T-helper 9 cell (primary cell): Measurements from ENCODE around the gene TTLL9.
"Not testable (repeated sequence)": the region's sequence is repeated elsewhere in the genome, so short reads cannot be mapped to it uniquely, and the experiment has no call there.

Experiments
- DNase-seq: peaks from one replicate; pipeline ENCODE4 v3.0.0-alpha.2; 2020
- total RNA-seq, 2 donors: gene quantifications; one replicate each; lab custom pipeline; 2026; lab: John Stamatoyannopoulos, UW

The TTLL9 gene
- 0 to 0.14 reads per million in 2 donors for total RNA-seq

GRCh38 chr20:31869942-31870725 lies at the start of gene TTLL9, which contains the start of gene DUSP15:
Gene TTLL9 (plus strand): TSS chr20:31870634. CDS start chr20:31871127, 493 bp downstream.
Gene DUSP15 (minus strand): TSS chr20:31870527. CDS start chr20:31870337, 190 bp downstream.
- no peak for DNase-seq

- no peak for DNase-seq
These were observed 49.0 kb upstream of the TTLL9 start for GRCh38 chr20:31821427-31821826.

GRCh38 chr20:31822421-31823330 lies 47.8 kb upstream of the TTLL9 start:
- peak; percentile 75 for DNase-seq

- DNase-seq: no peak
These were observed 46.9 kb upstream of the TTLL9 start for GRCh38 chr20:31823360-31824124.

GRCh38 chr20:31824125-31824485 lies 46.3 kb upstream of the TTLL9 start:
- no peak for DNase-seq

- no peak for DNase-seq
These were observed 45.7 kb upstream of the TTLL9 start for GRCh38 chr20:31824554-31825313.

GRCh38 chr20:31826074-31826473 lies 44.4 kb upstream of the TTLL9 start:
- DNase-seq: no peak

GRCh38 chr20:31827059-31827458 lies 43.4 kb upstream of the TTLL9 start:
- no peak for DNase-seq

- not testable (repeated sequence) for DNase-seq
These were observed 42.4 kb upstream of the TTLL9 start for GRCh38 chr20:31828016-31828415.

- no peak for DNase-seq
These were observed 40.7 kb upstream of the TTLL9 start for GRCh38 chr20:31829731-31830130.

- DNase-seq: no peak
These were observed 39.9 kb upstream of the TTLL9 start for GRCh38 chr20:31830406-31830981.

GRCh38 chr20:31831211-31831610 lies 39.2 kb upstream of the TTLL9 start:
- DNase-seq: no peak

GRCh38 chr20:31831771-31832306 lies 38.6 kb upstream of the TTLL9 start:
- no peak for DNase-seq

- DNase-seq: peak; percentile 55
These were observed 37.1 kb upstream of the TTLL9 start for GRCh38 chr20:31833130-31833930.

GRCh38 chr20:31833931-31834521 lies 36.4 kb upstream of the TTLL9 start:
- DNase-seq: no peak

GRCh38 chr20:31835554-31835953 lies 34.9 kb upstream of the TTLL9 start:
- no peak for DNase-seq

- no peak for DNase-seq
These were observed 34.2 kb upstream of the TTLL9 start for GRCh38 chr20:31835977-31836852.

GRCh38 chr20:31836853-31837608 lies 33.4 kb upstream of the TTLL9 start:
- no peak for DNase-seq
